Measurements from ENCODE around the gene MYH15. TPM values are rescaled to one million over a fixed set of nuclear protein-coding genes. Genes with fewer than 3 reads are reported as not detected.

MYH15 gene
- total and polyA plus RNA-seq, 2 of the 8 experiments (the other 6 are each of a cell fraction or from before 2014, with no cell fraction given), result under 0.01 TPM; not detected in 1

DNA sequence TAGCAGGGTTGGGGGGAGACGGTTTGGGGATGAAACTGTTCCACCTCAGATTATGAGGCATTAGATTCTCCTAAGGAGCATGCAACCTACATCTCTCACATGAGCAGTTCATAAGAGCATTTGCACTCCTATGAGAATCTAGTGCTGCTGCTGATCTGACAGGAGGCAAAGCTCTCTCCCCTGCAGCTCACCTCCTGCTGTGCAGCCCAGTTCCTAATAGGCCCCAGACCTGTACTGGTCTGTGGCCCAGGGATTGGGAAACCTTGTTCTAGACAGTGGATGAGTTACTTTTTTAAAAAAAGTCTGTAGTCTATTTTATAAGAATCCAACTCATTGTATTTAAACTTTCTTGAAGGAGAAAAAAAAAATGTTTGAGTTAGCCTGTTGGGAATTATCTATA is 114.1 kb downstream of the MYH15 start:
- no peak overlapping the region for H3K23ac ChIP-seq (ENCODE audit: insufficient read length)
- no peak overlapping the region for H2AK5ac ChIP-seq (ENCODE audit: low read depth, low read length)
- H3K23me2 ChIP-seq (ENCODE audit: low read depth, low read length), result no peaks in the 10 kb centered on the region
- no peak overlapping the region for H2BK12ac ChIP-seq (ENCODE audit: low read depth, low read length)
- peaks cover 0 to 6% (median 4%) of the 10 kb centered on the region in 4 experiments; a peak in 4 of 7 replicates for H3K4me1 ChIP-seq (replicated peaks in 1 of 4; ENCODE audit: control insufficient read depth in 3 of 4, insufficient read depth in 4 of 4, low read length in 3 of 4)
- no peak overlapping the region for H3K14ac ChIP-seq (ENCODE audit: insufficient read length)
- H2BK20ac ChIP-seq (ENCODE audit: low read length), result no peak overlapping the region
- H3K27ac ChIP-seq (ENCODE audit: low read depth, low read length), result no peak overlapping the region
- H3K79me1 ChIP-seq (ENCODE audit: low read depth, low read length), result no peaks in the 10 kb centered on the region
- H3K27me3 ChIP-seq (replicated peaks in 1 of 4; ENCODE audit: control insufficient read depth in 3 of 4, extremely low read depth in 1 of 4, insufficient read depth in 3 of 4, low read length in 3 of 4), result no peaks in the 10 kb centered on the region
- no peak overlapping the region for H4K5ac ChIP-seq (ENCODE audit: insufficient read length, low read depth, low read length)
- FAIRE-seq (no peak), DNase-seq (ENCODE audit: low read depth in 1 of 2, low spot score in 2 of 2) (no peak)
- no peak overlapping the region for H2BK5ac ChIP-seq (ENCODE audit: low read depth, low read length)
- no peak overlapping the region for H4K91ac ChIP-seq (replicated peaks; ENCODE audit: insufficient read length, low read length)
- no peak overlapping the region for H2AFZ ChIP-seq (ENCODE audit: low read length)
- no peak overlapping the region for H3K18ac ChIP-seq (ENCODE audit: extremely low read depth, low read length)
- no peaks in the 10 kb centered on the region for H3K79me2 ChIP-seq (ENCODE audit: control insufficient read depth in 1 of 2, insufficient read depth in 2 of 2, low read length in 2 of 2)
- H3K36me3 ChIP-seq (ENCODE audit: control insufficient read depth in 2 of 4, insufficient read depth in 4 of 4, low read length in 3 of 4), result no peaks in the 10 kb centered on the region
- no peaks in the 10 kb centered on the region for H3K9me3 ChIP-seq (ENCODE audit: insufficient read depth in 2 of 2, low read depth in 1 of 2, low read length in 1 of 2)
- POLR2A ChIA-PET (ENCODE audit: partially characterized antibody), result interaction anchor here (0.7 kb wide), 1 partner anchor 96 kb away, joined by 3 read pairs; no protein-coding TSS in a partner anchor
- H4K8ac ChIP-seq (ENCODE audit: extremely low read depth, insufficient read depth, low read length), result no peak overlapping the region
- H3K9ac ChIP-seq (replicated peaks in 1 of 4; ENCODE audit: extremely low read depth in 1 of 4, low read depth in 3 of 4, low read length in 3 of 4), result no peak overlapping the region
- no peak overlapping the region; a peak in 1 of 4 replicates for H3K4me2 ChIP-seq (ENCODE audit: insufficient read depth in 1 of 2, low read depth in 2 of 2, low read length in 2 of 2)
- 100% methylated on average over 1 of the region's 1 CpG; no CpG with 5 or more reads in 1 of the 2 experiments for WGBS, 2 experiments (ENCODE audit: extremely low coverage in 1 of 2, insufficient coverage in 1 of 2, insufficient read length in 1 of 2, insufficient replicate concordance in 2 of 2, low coverage in 1 of 2, low lambda C conversion rate in 2 of 2, missing lambda C conversion rate in 1 of 2)
- CTCF ChIA-PET (ENCODE audit: partially characterized antibody), result interaction anchor here (0.8 to 1.0 kb wide), 2 partner anchors 13 to 243 kb away, joined by 3 read pairs; no protein-coding TSS in a partner anchor
- H4K20me1 ChIP-seq (replicated peaks in 1 of 2; ENCODE audit: control insufficient read depth in 1 of 2, insufficient read depth in 2 of 2, low read length in 2 of 2), result no peaks in the 10 kb centered on the region
- H3K4ac ChIP-seq (replicated peaks; ENCODE audit: insufficient read length, low read depth, low read length), result no peak overlapping the region
- no peak overlapping the region for H3K56ac ChIP-seq (replicated peaks; ENCODE audit: insufficient read length, low read depth, low read length)
- no peak overlapping the region for H2BK15ac ChIP-seq (ENCODE audit: low read length)
- no peak overlapping the region for H2BK120ac ChIP-seq (replicated peaks; ENCODE audit: low read depth, low read length)
- H3K4me3 ChIP-seq (ENCODE audit: extremely low read depth in 1 of 4, insufficient read depth in 2 of 4, low read depth in 3 of 4, low read length in 4 of 4), result no peak overlapping the region
- TF ChIP-seq HDAC6 (IDR thresholded peaks at IDR 0.05; ENCODE audit: low read depth, low read length) (no peak), SIRT6 (IDR thresholded peaks at IDR 0.05; ENCODE audit: low read length) (no peak), USF2 (IDR thresholded peaks at IDR 0.05; ENCODE audit: low read length) (no peak), SIN3A (conservative IDR thresholded peaks at IDR 0.05 in 1 of 2, IDR thresholded peaks at IDR 0.05 in 1 of 2; ENCODE audit: low read depth in 1 of 2, low read length in 2 of 2) (no peak), JUND (IDR thresholded peaks at IDR 0.05; ENCODE audit: low read length) (no peak), NRF1 (IDR thresholded peaks at IDR 0.05; ENCODE audit: low read depth, low read length) (no peak), HDAC2 (IDR thresholded peaks at IDR 0.05; ENCODE audit: borderline replicate concordance in 1 of 2, low read depth in 2 of 2, low read length in 2 of 2) (no peak), EGR1 (IDR thresholded peaks at IDR 0.05; ENCODE audit: borderline replicate concordance, low read depth, low read length) (no peak), TBP (IDR thresholded peaks at IDR 0.05; ENCODE audit: low read depth, low read length) (no peak), KDM5A (IDR thresholded peaks at IDR 0.05; ENCODE audit: low read length) (no peak), KDM1A (IDR thresholded peaks at IDR 0.05; ENCODE audit: borderline replicate concordance, low read length) (no peak), POLR2AphosphoS5 (IDR thresholded peaks at IDR 0.05; ENCODE audit: low read depth, low read length) (no peak)
- TF ChIP-seq, protein P1, sequence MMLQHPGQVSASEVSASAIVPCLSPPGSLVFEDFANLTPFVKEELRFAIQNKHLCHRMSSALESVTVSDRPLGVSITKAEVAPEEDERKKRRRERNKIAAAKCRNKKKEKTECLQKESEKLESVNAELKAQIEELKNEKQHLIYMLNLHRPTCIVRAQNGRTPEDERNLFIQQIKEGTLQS (IDR thresholded peaks at IDR 0.05; ENCODE audit: insufficient read depth, low read depth, low read length), result no peak
